Osteoblast (primary cell): ENCODE measurements around the gene SEPTIN12. TPM values are rescaled to one million over a fixed set of nuclear protein-coding genes. Genes with fewer than 3 reads are reported as not detected.

Experiments
- DNase-seq: peaks from one replicate; pipeline ENCODE4 v3.0.0; 2011; ENCODE audit warnings: low spot score, mixed read lengths; ENCODE audit not compliant: insufficient read length; ENCODE audit errors: missing footprints
- H2AFZ ChIP-seq: 2 replicates; pipeline ENCODE4 v1.6.0; 2011; ENCODE audit warnings: mild to moderate bottlenecking, low read length
- H3K27ac ChIP-seq: 2 replicates; pipeline ENCODE4 v1.5.1; 2011; ENCODE audit warnings: mild to moderate bottlenecking, low read depth, low read length, moderate library complexity
- H3K27me3 ChIP-seq: 2 replicates; pipeline ENCODE4 v1.6.0; 2012; ENCODE audit warnings: mild to moderate bottlenecking, control low read depth, inconsistent platforms, low read length, moderate library complexity; ENCODE audit not compliant: insufficient read depth
- H3K36me3 ChIP-seq: 2 replicates; pipeline ENCODE4 v1.5.1; 2011; ENCODE audit warnings: mild to moderate bottlenecking, low read length, control low read depth, moderate library complexity; ENCODE audit not compliant: insufficient read depth
- H3K4me1 ChIP-seq: 2 replicates; pipeline ENCODE4 v1.5.1; 2011; ENCODE audit warnings: mild to moderate bottlenecking, low read length, control low read depth, moderate library complexity; ENCODE audit not compliant: insufficient read depth
- H3K4me2 ChIP-seq: 2 replicates; pipeline ENCODE4 v1.6.0; 2011; ENCODE audit warnings: mild to moderate bottlenecking, low read length; ENCODE audit not compliant: insufficient read depth
- H3K4me3 ChIP-seq: fragments of 200-600 bp; sonication (generic); 3 replicates; pipeline ENCODE4 v1.5.1; 2012; ENCODE audit warnings: mild to moderate bottlenecking, low read length, inconsistent platforms; ENCODE audit not compliant: insufficient read depth
- H3K79me2 ChIP-seq: 2 replicates; pipeline ENCODE4 v1.6.0; 2012; ENCODE audit warnings: mild to moderate bottlenecking, low read length, control low read depth, inconsistent platforms; ENCODE audit not compliant: insufficient read depth
- H3K9me3 ChIP-seq: 2 replicates; pipeline ENCODE4 v1.5.1; 2011; ENCODE audit warnings: low read depth, low read length, control low read depth
- H4K20me1 ChIP-seq: 2 replicates; pipeline ENCODE4 v1.6.0; 2012; ENCODE audit warnings: mild to moderate bottlenecking, low read length, control low read depth; ENCODE audit not compliant: insufficient read depth
- total RNA-seq: library from RNA; depleted of rRNA; stranded (reverse); fragments of >200 nt; gene quantifications from 2 replicates; pipeline ENCODE4 v1.2.3, GENCODE V29; 2012
- TF ChIP-seq, protein P1 (sequence below): IDR thresholded peaks from 2 replicates; pipeline ENCODE4 v1.5.1; 2011; ENCODE audit warnings: mild to moderate bottlenecking, low read depth, low read length, moderate library complexity; ENCODE audit errors: extremely low read depth

Gene SEPTIN12
- total RNA-seq, 1 donor: not detected

DNA sequence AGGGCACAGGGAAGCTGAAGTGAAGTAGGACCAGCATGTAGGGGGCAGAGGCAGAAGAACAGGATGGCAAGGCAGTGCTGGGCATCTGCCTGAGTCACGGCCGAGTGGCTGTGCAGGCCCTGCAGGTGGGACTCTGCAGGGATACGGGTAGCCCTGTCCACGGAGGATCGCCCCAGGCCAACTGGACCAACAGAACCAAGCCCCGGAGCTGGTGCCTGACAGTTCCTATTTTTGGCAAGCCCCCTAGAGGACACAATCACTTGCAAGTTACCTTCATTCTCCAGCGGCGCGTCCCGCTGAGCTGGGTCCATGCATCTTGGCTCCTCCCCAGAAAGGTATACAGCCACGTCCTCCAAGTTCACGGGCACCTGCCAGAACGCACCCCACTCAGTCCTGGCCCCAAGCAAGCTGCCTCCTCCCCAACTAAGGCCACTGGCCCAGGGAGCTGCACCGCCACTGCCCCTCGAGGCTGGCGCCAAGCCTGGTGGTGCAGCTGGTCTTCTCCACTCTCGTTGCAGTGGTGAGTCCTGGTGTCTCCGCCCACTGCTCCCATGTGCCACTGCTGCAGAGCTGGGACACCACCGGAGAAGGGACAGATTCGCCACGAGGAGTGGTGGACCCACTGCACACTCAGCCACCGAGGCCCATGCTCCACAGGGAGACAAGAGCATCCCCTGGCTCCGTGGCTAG is 27.8 kb downstream of the SEPTIN12 start:
- Histone ChIP-seq H3K4me1 (no peaks in the 10 kb centered on the region), H3K36me3 (peaks cover 75% of the 10 kb centered on the region), H3K27me3 (no peaks in the 10 kb centered on the region), H2AFZ (no peak overlapping the region), H3K4me3 (no peak overlapping the region), H3K9me3 (peaks cover 3% of the 10 kb centered on the region), H3K4me2 (no peak overlapping the region), H3K79me2 (peaks cover 21% of the 10 kb centered on the region), H4K20me1 (peaks cover 10% of the 10 kb centered on the region), H3K27ac (no peak overlapping the region)
- peak; percentile 63 for DNase-seq
- TF ChIP-seq, protein P1, sequence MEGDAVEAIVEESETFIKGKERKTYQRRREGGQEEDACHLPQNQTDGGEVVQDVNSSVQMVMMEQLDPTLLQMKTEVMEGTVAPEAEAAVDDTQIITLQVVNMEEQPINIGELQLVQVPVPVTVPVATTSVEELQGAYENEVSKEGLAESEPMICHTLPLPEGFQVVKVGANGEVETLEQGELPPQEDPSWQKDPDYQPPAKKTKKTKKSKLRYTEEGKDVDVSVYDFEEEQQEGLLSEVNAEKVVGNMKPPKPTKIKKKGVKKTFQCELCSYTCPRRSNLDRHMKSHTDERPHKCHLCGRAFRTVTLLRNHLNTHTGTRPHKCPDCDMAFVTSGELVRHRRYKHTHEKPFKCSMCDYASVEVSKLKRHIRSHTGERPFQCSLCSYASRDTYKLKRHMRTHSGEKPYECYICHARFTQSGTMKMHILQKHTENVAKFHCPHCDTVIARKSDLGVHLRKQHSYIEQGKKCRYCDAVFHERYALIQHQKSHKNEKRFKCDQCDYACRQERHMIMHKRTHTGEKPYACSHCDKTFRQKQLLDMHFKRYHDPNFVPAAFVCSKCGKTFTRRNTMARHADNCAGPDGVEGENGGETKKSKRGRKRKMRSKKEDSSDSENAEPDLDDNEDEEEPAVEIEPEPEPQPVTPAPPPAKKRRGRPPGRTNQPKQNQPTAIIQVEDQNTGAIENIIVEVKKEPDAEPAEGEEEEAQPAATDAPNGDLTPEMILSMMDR: no peak

DNA sequence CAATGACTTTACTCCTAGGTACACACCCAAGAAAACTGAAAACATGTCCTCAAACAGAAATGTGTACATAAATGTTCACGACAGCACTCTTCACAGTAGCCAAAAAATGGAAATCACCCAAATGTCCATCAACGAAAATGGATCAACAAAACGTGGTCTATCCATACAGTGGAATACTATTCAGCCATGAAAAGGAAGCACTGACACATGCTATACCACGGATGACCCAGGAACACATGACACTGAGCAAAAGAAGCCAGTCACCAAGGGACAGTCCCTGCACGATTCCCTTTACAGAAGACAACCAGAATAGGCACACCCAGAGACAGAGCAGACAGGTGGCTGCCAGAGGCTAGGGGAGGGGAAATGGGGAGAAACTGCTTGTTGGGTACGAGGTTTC is 32.5 kb downstream of the SEPTIN12 start:
- Histone ChIP-seq H3K4me3 (no peak overlapping the region), H3K79me2 (peaks cover 4% of the 10 kb centered on the region), H3K36me3 (peaks cover 64% of the 10 kb centered on the region), H3K4me1 (no peaks in the 10 kb centered on the region), H3K9me3 (peaks cover 3% of the 10 kb centered on the region), H3K27ac (no peak overlapping the region), H3K27me3 (no peaks in the 10 kb centered on the region), H3K4me2 (no peak overlapping the region), H4K20me1 (peaks cover 14% of the 10 kb centered on the region), H2AFZ (no peak overlapping the region)
- TF ChIP-seq, protein P1: no peak
- no peak for DNase-seq

DNA sequence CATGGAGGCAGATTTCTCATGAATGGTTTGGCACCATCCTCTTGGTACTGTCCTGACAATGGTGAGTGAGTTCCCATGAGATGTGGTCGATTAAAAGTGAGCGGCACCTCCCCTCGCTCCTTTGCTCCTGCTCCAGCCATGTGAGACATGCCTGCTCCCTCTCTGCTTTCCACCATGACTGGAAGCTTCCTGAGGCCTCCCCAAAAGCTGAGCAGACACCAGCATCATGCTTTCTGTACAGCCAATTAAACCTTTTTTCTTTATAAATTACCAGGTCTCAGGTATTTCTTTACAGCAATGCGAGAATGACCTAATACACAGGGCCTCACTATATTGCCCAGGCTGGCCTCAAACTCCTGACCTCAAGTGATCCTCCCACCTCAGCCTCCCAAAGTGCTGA is 33.3 kb downstream of the SEPTIN12 start:
- DNase-seq: peak; percentile 15
- TF ChIP-seq, protein P1: no peak
- peaks cover 57% of the 10 kb centered on the region for H3K36me3 ChIP-seq
- H3K4me2 ChIP-seq: no peak overlapping the region
- H3K27me3 ChIP-seq: no peaks in the 10 kb centered on the region
- H2AFZ ChIP-seq: no peak overlapping the region
- H4K20me1 ChIP-seq: peaks cover 10% of the 10 kb centered on the region
- no peak overlapping the region for H3K4me3 ChIP-seq
- H3K9me3 ChIP-seq: peaks cover 3% of the 10 kb centered on the region
- H3K79me2 ChIP-seq: peaks cover 4% of the 10 kb centered on the region
- H3K4me1 ChIP-seq: no peaks in the 10 kb centered on the region
- no peak overlapping the region for H3K27ac ChIP-seq

DNA sequence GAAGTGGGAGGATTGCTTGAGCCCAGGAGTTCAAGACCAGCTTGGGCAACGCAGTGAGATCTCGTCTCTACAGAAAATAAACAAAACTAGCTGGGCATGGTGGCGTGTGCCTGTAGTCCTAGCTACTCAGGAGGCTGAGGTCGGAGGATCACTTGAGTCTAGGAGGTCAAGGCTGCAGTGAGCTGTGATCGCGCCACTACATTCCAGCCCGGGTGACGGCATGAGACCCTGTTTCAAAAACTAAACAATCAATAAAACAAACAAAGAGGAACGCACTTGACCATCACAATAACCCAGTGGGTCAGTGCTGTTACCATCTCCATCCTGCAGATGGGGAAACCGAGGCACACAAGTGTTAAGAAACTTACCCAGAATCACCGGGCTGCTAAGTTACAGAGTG is 34.9 kb downstream of the SEPTIN12 start:
- H3K27me3 ChIP-seq: no peaks in the 10 kb centered on the region
- DNase-seq: no peak
- H4K20me1 ChIP-seq: peaks cover 10% of the 10 kb centered on the region
- TF ChIP-seq, protein P1: no peak
- H3K4me1 ChIP-seq: no peaks in the 10 kb centered on the region
- H2AFZ ChIP-seq: no peak overlapping the region
- H3K27ac ChIP-seq: no peak overlapping the region
- peaks cover 4% of the 10 kb centered on the region for H3K79me2 ChIP-seq
- peaks cover 41% of the 10 kb centered on the region for H3K36me3 ChIP-seq
- H3K4me2 ChIP-seq: no peak overlapping the region
- no peak overlapping the region for H3K4me3 ChIP-seq
- H3K9me3 ChIP-seq: peaks cover 3% of the 10 kb centered on the region
